Kidney (tissue), 14 donors: Measurements from ENCODE around the gene CAP1. TPM values are rescaled to one million over a fixed set of nuclear protein-coding genes. Genes with fewer than 3 reads are reported as not detected.
A peak's percentile ranks its signal among the peaks of the same experiment; 100 is the strongest.

Experiments
- DNase-seq, 5 donors: peaks; one replicate each; pipeline ENCODE4 v3.0.0-alpha.2; 2013 to 2020
- FAIRE-seq: peaks from 2 replicates; lab custom pipeline; 2012; peaks lifted over from hg19 to GRCh38; lab: Jason Lieb, UNC
- H3K27ac ChIP-seq, 2 donors: one replicate each; pipeline ENCODE4 v1.7.0; 2013; ENCODE audit warnings: low read depth in 2 of 2, low read length in 2 of 2, inconsistent platforms in 1 of 2
- H3K27me3 ChIP-seq: one replicate; pipeline ENCODE4 v1.7.1; 2013; ENCODE audit warnings: low read length, inconsistent platforms; ENCODE audit not compliant: control insufficient read depth, insufficient read depth
- H3K36me3 ChIP-seq, 3 donors: one replicate each; pipeline versions ENCODE4 v1.7.0 to v1.7.1; 2013; ENCODE audit warnings: low read length in 3 of 3, control low read depth in 1 of 3, inconsistent platforms in 1 of 3; ENCODE audit not compliant: insufficient read depth in 3 of 3, control insufficient read depth in 2 of 3
- H3K4me1 ChIP-seq, 3 donors: one replicate each; pipeline versions ENCODE4 v1.7.0 to v1.7.1; 2013; ENCODE audit warnings: low read length in 3 of 3, inconsistent platforms in 1 of 3, low read depth in 1 of 3; ENCODE audit not compliant: control insufficient read depth in 2 of 3, insufficient read depth in 2 of 3
- H3K4me3 ChIP-seq, 3 donors: one replicate each; pipeline versions ENCODE4 v1.7.0 to v1.8.1; 2013; ENCODE audit warnings: low read length in 3 of 3, control low read depth in 1 of 3, inconsistent platforms in 1 of 3
- H3K9ac ChIP-seq, 3 donors: one replicate each; pipeline versions ENCODE4 v1.7.0 to v1.7.1; 2013; ENCODE audit warnings: low read length in 3 of 3, control low read depth in 1 of 3, inconsistent platforms in 1 of 3
- H3K9me3 ChIP-seq, 3 donors: one replicate each; pipeline versions ENCODE4 v1.7.0 to v1.7.1; 2013; ENCODE audit warnings: low read length in 3 of 3, control low read depth in 1 of 3, inconsistent platforms in 1 of 3; ENCODE audit not compliant: control insufficient read depth in 2 of 3, insufficient read depth in 1 of 3
- intact Hi-C: fragments of 100-400 bp; cut with DNase I; formaldehyde crosslinking; loops from one replicate; pipeline ENCODE4 v1.11.1; 2022
- polyA plus RNA-seq: library from polyadenylated mRNA; stranded (reverse); fragments of 350-450 nt; fragmentation: Illumina TruSeq; extraction: RNeasy Lipid Tissue Mini Kit (QIAGEN cat#74804); gene quantifications from one replicate; pipeline ENCODE4 v1.2.3, GENCODE V29; 2014; ENCODE audit warnings: low read depth, low replicate concordance; ENCODE audit not compliant: insufficient read depth
- total RNA-seq: library from RNA; stranded (reverse); fragmentation: NEBNext Ultra II Directional; extraction: Animal tissue kit (Norgen Biotek cat#: 25700); gene quantifications from one replicate; pipeline ENCODE4 v1.2.1, GENCODE V29; 2021
- TF ChIP-seq, protein P1 (sequence below): IDR thresholded peaks from 3 replicates; pipeline ENCODE4 v1.5.1; 2012; ENCODE audit warnings: mild to moderate bottlenecking, moderate library complexity, borderline replicate concordance; ENCODE audit not compliant: insufficient read depth; ENCODE audit errors: extremely low read depth
- donor health status: control.
- donor health status: control.
- donor health status: control.
- donor health status: control.
- donor health status: control.
- donor health status: DM: yes; HTN: yes; CAD: no.
- donor health status: Normal renal cell carcinoma (clear cell type).

Gene CAP1
- total and polyA plus RNA-seq, 2 donors from 2014 or later = 128 to 328 TPM

DNA sequence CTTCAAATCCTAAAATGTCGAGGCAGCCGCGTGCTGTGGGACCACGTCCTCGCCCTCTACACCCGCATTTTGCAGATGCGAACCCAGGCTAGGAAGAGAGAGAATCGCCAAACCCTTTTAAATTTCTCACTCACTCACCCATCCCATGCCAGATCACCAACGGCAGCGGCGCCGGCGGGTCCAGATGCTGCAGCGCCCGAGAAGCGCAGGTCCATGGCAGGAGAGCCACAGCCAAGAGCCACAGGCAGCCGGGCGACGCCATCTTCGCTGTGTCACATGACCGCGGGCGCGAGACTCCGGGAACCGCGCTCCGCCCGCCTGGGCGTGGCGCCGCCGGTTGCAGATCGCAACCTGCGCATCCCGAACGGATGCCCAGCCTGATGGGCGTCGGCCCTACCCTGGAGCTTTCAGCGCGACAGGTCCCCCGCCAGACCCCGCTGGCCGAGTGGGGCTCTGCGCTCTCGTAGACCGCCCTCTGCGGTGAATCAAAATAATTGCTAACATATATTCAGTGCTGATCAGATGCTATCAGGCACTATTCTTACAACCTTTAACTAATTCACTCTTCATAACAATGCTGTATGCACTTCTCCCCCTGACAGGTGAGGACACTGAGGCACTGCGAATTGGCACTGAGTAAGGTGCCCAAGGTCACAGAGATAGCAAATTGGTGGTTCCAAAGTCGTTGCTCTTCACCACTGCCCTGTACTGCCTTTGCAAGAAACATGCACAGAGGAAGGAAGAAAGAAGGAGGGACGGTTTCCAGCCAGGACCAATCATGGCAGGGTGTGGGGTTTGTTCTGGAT lies 56.7 kb downstream of the CAP1 start, which contains the start of gene PPT1:
TSS of gene PPT1 (minus strand) at position 276 of the 806 bp plus-strand sequence. CDS start at position 262, 14 bp downstream.
- no peaks in the 10 kb centered on the region for H3K27me3 ChIP-seq
- H3K9ac ChIP-seq = peak within 1 kb of the TSS; percentile 28 to 78 (median 66)

DNA sequence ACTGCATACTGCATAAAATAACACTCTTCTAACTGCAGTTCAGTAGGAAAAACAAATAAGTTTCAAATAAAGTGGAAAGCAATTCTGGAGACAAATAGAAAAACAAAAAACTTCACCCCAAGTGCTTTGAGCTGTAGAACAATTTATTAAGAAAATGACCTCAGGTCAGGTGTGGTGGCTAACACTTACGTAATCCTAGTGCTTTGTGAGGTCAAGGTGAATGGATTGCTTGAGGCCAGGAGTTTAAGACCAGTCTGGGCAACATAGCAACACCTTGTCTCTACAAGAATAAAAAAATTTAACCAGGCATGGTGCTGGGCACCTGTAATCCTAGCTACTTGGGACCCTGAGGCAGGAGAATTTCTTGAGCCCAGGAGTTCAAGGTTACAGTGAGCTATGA lies 61.5 kb downstream of the CAP1 start:
- TF ChIP-seq, protein P1, sequence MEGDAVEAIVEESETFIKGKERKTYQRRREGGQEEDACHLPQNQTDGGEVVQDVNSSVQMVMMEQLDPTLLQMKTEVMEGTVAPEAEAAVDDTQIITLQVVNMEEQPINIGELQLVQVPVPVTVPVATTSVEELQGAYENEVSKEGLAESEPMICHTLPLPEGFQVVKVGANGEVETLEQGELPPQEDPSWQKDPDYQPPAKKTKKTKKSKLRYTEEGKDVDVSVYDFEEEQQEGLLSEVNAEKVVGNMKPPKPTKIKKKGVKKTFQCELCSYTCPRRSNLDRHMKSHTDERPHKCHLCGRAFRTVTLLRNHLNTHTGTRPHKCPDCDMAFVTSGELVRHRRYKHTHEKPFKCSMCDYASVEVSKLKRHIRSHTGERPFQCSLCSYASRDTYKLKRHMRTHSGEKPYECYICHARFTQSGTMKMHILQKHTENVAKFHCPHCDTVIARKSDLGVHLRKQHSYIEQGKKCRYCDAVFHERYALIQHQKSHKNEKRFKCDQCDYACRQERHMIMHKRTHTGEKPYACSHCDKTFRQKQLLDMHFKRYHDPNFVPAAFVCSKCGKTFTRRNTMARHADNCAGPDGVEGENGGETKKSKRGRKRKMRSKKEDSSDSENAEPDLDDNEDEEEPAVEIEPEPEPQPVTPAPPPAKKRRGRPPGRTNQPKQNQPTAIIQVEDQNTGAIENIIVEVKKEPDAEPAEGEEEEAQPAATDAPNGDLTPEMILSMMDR = no peak
- H3K36me3 ChIP-seq = no peaks in the 10 kb centered on the region
- H3K9me3 ChIP-seq = no peaks in the 10 kb centered on the region
- FAIRE-seq (no peak), DNase-seq (no peak)
- intact Hi-C loops = no loop called here
- peaks cover 0 to 4% (median 0%) of the 10 kb centered on the region in 3 donors for H3K4me1 ChIP-seq
- no peak overlapping the region for H3K9ac ChIP-seq
- no peak overlapping the region for H3K4me3 ChIP-seq
- H3K27ac ChIP-seq = no peak overlapping the region
- no peaks in the 10 kb centered on the region for H3K27me3 ChIP-seq

More for the DNA sequence above, 56.7 kb downstream of the CAP1 start, which contains the start of gene PPT1:
- no peaks in the 10 kb centered on the region for H3K9me3 ChIP-seq
- H3K36me3 ChIP-seq = peaks cover 0 to 4% (median under 1%) of the 10 kb centered on the region in 3 donors
- FAIRE-seq (no peak), DNase-seq (peak; percentile 85 to 92 (median 89))
- H3K27ac ChIP-seq = peak within 1 kb of the TSS in 1 of 2 donors; percentile 59
- H3K4me3 ChIP-seq = peak within 1 kb of the TSS; percentile 69 to 92 (median 89)
- H3K4me1 ChIP-seq = peaks cover 0 to 5% (median 4%) of the 10 kb centered on the region in 3 donors
- intact Hi-C loops = no loop called here
- TF ChIP-seq, protein P1 = no peak

DNA sequence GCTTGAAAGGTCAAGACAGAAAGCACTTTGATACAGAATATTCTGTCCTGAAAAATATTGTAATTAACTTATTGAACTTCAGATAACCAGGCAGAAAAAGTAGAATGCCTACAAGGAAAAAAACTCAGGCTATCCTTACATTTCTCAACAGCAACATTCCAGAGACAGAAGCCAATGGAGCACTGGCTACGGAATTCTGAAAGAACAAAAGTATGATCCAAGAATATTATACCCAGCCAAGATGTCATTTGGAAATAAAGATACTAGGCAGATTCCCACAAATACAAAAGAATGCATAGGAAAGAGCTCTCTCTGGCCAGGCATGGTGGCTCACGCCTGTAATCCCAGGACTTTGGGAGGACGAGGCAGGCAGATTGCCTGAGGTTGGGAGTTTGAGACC lies 62.4 kb downstream of the CAP1 start:
- Histone ChIP-seq H3K36me3 (no peaks in the 10 kb centered on the region), H3K27me3 (no peaks in the 10 kb centered on the region), H3K9me3 (no peaks in the 10 kb centered on the region), H3K4me1 (no peaks in the 10 kb centered on the region), H3K27ac (no peak overlapping the region), H3K9ac (no peak overlapping the region), H3K4me3 (no peak overlapping the region)
- TF ChIP-seq, protein P1 = no peak
- DNase-seq (no peak), FAIRE-seq (no peak)
- intact Hi-C loops = no loop called here
